ENCODE results near the gene KCNAB1.

- TF ChIP-seq CTCF (conservative IDR thresholded peaks at IDR 0.05) (no peak), EZH2 (IDR thresholded peaks at IDR 0.05; ENCODE audit: low read depth) (no peak)
Observed at GRCh38 chr3:156240642-156241041, 120.3 kb downstream of the KCNAB1 start.

Measured in PC-9 (cell line).